GM19043 (cell line): ENCODE data around the gene XRCC1.

Experiments
- ATAC-seq: cut with Tn5 transposase; IDR thresholded peaks from one replicate; pipeline ENCODE4 v1.9.1; 2021; ENCODE audit warnings: low read depth; ENCODE audit not compliant: unreplicated experiment

The XRCC1 gene

GRCh38 chr19:43578787-43579186, 3.5 kb upstream of the XRCC1 start:
- ATAC-seq: no peak

DNA sequence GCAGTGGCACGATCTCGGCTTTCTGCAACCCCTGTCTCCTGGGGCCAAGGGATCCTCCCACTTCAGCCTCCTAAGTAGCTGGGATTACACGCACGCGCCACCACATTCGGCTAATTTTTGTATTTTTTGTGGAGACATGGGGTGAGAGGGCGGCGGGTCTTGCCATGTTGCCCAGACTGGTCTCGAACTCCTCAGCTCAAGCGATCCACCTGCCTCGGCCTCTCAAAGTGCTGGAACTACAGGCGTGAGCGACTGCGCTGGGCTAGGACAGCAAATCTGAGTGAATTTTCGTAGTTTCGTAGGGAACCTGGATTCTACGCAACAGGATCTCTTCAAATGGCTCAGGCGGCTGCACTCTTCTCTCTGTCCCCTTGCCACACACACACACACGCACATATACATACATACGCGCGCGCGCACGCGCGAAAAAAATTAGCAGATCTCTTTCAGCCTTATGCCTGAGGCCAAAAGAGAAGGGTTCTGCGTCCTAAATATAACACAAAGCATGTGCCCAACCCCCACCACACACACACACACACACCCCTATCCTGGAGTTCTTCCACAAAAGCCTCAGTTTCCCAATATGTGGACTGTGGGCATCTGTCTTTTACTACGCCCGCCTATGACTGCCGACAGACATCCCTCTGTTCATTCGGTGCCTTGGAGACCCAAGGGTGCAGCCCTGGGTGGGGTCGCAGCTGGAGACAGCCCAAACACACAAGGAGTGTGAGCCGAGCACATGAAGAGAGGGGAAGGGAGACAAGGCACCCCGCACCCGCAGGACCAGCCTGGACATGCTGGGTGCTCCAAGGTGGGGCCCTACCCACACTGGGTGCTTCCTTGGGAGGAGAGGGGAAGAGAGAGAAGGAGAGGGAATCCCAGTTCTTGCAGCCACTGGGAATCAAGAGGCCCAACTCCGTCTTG, 890 bp upstream of the XRCC1 start:
- ATAC-seq: no peak

DNA sequence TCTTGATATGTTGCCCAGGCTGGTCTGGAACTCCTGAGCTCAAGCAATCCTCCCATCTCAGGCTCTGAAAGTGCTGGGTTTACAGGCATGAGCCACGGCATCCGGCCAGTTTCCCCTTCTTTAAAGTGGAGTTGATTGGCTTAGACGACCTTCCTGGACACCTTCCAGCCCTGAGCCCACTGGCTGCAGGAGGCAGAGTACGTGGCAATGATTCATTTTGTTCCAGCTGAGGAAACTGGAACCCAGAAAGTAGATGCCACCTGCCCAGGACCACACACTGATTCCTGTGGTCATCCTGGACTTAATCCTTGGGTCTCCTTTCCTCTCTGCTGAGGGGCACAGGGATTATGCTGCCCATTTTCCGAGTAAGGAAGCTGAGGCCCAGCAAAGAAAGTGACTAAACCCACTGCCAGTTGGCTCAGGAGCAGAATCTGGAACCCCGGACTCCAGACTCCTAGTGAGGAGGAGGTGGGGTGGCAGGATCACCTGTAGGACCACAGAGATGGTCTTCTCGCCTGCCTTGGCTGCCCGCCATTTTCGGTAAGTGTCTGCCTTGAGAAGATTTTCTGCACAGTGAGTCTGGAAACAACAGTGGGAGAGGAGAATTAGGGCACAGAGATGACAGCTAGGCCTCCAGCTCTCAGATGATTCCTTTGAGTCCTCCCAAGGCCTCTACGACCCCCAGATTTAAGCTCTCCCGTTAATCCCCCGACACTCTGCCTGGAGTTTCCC, 737 bp downstream of the XRCC1 start:
- ATAC-seq: no peak

- no peak for ATAC-seq
Measured at GRCh38 chr19:43572171-43572588, 3.1 kb downstream of the XRCC1 start.

GRCh38 chr19:43570174-43570791, 5.0 kb downstream of the XRCC1 start:
- ATAC-seq: no peak

DNA sequence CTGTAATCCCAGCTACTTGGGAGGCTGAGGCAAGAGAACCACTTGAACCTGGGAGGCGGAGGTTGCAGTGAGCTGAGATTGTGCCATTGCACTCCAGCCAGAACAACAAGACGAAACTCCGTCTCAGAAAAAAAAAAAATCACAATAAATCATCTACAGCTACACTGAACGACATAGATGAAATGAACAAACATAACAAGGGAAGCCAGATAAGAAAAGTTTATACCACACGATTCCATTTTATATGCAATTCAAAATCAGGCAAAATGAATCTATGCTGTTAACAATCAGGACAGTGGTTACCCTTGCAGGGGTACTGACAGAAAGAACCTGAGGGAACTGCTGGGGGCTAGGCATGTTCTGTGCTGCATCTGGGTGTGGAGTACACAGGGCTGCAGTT, 5.7 kb downstream of the XRCC1 start:
- no peak for ATAC-seq

DNA sequence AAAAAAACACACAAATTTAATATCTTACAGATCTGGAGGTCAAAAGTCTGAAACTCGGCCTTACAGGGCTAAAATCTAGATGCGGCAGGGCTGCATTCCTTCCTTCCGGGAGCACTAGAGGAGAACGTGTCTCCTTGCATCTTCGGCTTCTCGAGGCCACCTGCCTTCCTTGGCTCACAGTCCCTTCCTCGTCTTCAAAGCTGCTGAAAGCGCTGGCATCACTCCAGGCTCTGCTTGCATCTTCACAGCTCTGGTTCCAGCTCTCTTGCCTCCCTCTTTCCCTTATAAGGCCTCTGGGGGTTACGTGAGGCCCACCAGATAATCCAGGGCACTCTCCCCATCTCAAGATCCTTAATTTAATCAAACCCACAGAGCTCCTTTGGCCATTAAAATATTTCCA, 10.5 kb downstream of the XRCC1 start:
- no peak for ATAC-seq

DNA sequence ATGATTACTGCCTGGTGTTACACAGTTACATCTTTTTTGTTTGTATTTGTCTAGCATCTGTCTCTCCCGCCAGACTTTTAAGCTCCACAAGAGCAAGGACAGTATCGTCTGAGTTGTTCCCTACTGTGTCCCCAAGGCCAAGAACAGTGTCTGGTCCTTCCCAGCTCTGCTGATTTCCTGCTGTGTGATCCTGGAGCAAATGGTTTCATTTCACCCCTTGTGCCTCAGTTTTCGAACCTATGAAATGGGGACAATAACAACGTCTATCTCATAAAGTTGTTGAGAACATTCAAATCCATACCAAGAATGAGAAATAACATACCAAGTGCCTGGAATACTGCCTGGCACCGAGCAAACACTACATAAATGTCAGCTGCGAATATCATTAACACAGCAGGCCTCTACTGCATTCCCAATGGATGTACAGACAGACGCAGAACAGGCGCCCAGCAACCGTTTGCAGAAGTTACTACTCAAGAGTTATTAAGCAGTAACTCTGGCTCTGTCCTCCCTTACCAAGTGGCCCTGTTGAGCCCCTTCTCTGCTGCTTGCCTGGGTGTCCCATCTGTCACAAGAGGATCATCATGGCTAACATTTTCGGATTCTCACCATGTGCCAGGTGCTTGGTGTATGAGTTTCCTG, 11.4 kb downstream of the XRCC1 start:
- no peak for ATAC-seq

DNA sequence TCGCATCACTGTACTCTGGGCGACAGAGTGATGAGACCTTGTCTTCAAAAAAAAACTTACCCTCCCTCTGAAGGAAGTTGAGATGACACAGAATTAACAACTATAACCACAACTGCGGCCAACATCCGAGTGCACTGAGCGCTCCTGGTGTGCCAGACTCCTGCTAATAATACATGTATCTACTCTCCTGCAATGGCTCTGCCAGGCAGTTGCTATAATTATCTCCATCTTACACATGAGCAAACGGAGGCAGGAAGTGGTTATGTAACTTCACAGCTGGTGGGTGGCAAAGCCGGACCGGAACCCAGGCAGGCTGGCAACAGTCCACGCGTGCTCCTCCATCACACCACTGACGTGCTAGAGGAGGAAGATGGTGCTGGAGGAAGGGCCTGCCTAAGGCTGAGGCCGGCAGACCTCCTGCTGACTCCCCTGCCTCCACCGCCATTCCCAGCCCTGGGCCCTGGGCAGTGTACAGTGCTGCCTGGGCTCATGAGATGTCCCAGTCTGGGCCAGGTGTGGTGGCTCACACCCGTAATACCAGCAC, 12.6 kb downstream of the XRCC1 start:
- peak; percentile 57 for ATAC-seq

DNA sequence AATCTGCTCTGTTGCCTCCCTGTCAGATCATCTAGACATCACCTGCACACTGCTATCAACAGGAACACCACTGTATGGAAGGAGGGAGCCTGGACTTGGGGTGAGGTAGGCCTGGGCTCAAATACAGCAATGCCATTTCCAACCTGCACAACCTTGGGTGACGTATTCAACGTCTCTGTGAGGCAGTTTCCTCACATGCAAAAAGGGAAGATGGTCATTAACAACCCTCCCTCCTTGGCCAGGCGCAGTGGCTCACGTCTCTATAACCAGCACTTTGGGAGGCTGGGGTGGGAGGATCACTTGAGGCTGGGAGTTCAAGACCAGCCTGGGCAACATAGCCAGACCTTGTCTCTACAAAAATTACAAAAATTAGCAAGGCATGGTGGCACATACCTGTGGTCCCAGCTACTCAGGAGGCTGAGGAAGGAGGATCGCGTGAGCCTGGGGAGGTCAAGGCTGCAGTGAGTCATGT, 13.1 kb downstream of the XRCC1 start:
- ATAC-seq: no peak

- no peak for ATAC-seq
Measured at GRCh38 chr19:43561139-43561970, 14.0 kb downstream of the XRCC1 start.

DNA sequence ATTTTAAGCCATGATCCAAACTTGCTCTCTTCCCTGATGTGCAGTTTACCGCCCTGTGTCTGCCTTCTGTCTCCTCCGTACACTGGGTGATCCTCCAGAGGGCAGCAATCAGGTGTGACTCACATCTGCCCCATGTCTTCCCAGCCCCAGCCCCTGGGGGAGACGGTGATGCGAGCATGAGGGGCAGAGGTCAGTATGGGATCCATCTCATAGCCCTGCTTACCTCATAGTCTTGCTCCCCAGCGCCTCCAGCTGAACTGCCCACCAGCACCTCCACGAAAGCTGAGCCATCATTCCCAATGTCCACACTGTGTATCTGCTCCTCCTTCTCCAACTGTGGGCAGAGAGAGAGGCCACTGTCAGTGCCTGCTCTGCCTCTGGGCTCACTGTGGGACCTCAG, 14.6 kb downstream of the XRCC1 start:
- ATAC-seq: no peak

DNA sequence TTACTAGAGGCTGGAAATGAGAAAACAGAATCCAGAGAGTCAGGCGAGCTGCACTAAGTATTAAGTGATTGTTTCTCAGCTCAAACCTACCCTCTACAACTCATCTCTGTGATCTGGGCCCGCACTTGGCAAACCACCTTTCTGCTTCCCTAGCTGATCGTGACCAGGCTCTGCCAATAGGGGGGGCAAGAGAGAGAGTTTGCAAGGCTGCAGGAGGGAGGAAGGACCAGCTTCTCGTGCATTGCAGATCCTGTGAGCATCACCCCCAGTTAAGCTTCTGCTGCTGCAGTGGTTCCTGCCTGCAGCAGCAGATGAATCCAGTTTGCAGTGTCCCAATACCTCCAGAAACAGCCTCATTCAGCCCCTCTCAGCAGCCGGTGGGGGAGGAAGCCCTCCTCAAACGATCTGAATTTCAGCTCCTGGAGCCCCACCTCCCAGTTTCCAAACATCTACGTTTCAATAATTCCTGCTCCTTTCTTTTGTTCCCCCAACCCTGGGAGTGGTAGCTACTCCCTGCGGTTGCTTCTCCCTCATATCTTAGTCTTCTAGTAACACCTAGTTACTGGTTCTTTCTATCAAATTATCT, 20.0 kb downstream of the XRCC1 start:
- ATAC-seq: no peak

DNA sequence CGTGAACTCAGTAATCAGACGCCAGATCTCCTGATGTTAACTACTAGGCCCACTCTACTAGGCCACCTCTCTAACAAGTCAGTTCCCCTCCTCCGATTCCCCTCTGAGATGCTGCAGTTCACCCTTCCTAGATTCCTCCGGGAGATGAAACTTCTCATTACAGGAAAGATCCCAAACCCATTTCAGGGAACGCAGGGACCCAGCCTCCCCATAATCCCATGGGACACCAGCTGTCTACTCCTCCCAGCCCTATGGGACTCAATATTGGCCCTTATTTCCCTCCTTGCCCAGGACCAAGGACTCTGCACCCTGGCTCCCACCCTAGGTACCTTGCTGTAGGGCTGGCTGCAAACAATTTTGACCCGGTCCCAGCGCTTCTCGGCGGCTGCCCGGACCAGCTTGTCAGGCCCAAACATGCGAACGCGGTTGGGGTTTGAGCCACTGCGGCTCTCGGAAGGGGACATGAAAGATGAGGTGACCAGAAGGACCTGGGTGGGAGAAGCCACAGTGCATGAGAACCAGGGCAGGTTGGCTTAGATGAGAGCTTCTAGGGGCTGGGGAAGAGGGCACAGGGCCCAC, 20.9 kb downstream of the XRCC1 start:
- no peak for ATAC-seq

DNA sequence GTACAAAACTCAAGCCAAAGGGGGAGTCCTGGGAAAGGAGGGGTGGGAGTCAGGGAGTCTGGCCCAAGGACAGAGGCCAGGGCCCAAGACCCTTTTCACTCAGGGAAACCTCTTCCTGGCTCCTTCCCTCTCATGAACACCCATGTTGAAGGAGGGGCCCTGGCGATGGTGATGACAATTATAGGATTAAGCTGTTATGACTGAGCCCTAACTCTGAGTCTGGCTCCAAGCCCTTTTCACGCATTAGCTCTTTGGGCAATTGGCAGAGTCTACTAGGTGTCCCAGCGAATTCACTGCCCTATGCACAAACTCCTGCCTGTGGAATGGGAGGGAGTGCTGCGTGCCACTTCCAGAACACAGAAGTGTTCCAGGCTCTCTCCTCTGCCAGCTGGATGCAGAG, 21.7 kb downstream of the XRCC1 start:
- ATAC-seq: no peak

- no peak for ATAC-seq
Measured at GRCh38 chr19:43552616-43553015, 22.7 kb downstream of the XRCC1 start.

DNA sequence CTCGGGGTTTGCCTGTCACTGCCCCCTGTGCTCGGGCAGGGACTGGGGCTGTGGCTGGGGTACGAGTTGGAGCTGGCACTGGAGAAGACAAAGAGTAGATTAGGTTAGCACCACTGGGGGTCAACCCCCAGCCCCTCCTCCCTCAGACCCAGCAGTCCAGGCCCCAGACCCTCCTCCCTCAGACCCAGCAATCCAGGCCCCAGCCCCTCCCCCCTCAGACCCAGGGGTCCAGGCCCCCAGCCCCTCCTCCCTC, 23.2 kb downstream of the XRCC1 start:
- no peak for ATAC-seq

DNA sequence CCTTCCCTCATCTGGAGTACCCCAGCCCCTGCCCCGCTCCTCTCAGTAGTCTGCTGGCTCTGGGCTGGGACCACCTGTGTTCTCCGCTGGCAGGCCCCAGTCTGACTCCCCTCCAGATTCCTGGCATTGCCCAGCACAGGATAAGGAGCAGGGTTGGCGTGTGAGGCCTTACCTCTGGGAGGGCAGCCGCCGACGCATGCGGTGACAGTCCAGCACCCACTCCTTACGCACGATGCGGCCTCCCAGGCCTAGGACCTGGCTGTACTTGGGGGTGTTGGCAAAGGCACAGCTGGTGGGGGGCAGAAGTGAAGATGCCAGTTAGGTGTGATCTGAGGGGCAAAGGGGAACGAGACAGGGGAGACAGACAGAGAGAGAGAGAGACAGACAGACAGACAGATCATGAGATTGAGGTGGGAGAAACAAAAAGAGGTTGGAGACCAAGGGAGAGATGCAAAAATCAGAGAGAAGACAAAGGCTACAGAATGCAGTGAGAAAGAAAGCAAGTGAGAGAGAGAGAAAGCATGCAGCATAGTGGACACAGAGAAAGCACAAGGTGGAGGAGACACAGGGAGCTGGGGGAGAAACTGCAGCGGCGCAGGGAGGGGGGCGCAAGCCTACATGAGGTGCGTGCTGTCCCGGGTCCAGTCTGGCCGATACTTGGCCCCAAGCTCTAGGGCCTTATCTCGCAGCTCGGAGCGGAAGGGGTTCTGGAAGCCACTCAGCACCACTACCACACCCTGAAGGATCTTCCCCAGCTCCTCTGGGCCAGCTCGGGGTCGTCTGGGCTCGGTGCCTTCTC, 23.7 kb downstream of the XRCC1 start:
- ATAC-seq: no peak
